Hippocampal formation (tissue), 2 donors: ENCODE data around the gene TLE6.
"Not testable (repeated sequence)": the region's sequence is repeated elsewhere in the genome, so short reads cannot be mapped to it uniquely, and the experiment has no call there.

Experiments used
- DNase-seq, 2 donors: peaks; one replicate each; lab custom pipeline; 2025; lab: John Stamatoyannopoulos, UW

TLE6 gene

DNA sequence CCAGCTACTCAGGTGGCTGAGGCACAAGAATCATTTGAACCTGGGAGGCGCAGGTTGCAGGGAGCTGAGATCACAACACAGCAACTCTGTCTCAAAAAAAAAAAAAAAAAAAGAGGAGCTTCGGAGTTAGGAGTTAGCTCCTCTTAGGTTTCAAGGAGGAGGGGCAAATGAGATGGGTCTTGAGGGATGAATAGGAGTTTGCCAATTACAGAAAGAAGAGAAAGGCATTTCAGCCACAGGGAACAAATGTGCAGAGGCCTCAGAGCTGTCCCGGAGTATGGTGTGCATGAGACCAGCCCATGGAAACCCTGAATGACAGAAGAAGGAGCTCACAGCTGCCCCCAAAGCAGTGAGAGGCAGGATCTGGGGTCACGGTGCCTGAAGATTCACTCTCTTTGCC, 27.2 kb downstream of the TLE6 start:
- DNase-seq, result no peak

DNA sequence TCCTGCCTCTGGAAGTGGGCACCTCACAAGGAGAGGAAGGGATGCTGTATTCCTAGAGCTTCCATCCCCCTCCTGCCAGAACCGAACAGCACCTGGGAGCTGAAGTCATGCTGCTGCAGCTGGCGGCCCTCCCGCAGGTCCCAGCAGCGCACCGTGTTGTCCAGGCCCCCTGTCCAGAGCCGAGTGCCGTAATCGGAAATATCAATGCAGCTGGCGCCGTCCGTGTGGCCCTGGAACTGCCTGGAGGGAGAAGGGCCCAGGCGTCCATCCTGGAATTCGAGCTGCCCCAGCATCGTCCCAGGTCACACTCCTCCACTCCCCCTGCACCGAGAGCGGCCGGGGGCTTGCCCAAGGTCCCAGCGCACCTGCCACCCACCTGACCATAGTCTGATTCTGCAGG, 28.0 kb downstream of the TLE6 start:
- DNase-seq, result no peak

DNA sequence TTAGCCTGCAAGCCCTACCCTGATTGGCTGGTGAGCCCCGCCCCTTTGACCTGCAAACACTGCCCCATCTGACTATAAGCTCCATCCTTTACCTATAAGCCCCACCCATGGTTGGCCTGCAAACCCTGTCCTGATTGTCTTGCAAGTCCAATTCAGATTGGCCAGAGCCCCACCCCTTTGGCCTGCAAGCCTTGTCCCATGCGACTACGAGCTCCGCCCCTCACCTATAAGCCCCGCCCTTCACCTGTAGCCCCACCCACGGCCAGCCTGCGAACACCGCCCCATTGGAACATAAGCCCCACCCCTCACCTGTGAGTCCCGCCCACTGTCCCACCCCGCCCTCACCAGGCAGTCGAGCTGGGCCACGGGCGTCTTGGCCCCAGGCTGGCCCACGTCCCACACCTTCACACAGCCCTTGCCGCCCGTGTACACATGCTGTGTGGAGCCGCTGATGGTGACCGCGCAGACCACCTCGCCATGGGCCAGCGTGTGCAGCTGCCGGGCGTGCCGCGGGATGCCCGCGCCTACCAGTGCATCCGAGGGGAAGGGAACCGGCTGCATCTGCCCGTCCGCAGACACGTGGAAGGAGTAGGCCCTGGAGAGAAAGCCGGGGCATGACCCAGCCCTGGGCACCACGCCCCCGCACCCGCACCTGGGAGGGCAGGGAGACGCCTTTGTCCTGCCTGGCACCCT, 28.9 kb downstream of the TLE6 start:
- no peak for DNase-seq

DNA sequence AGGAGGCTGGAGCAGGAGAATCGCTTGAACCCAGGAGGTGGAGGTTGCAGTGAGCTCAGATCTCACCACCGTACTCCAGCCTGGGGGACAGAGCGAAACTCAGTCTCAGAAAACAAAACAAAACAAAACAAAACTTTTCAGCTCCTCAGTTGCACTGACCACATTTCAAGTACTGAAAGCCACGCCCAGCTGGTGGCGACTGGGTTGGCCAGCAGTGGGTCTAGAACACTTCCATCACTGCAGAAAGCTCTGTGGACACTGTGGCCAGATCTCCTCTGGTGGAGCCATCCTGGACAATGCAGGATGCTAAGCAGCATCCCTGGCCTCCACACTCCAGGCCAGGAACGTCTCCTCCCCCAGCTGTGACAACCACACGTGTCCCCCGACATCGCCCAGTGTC, 30.6 kb downstream of the TLE6 start:
- DNase-seq, result no peak

DNA sequence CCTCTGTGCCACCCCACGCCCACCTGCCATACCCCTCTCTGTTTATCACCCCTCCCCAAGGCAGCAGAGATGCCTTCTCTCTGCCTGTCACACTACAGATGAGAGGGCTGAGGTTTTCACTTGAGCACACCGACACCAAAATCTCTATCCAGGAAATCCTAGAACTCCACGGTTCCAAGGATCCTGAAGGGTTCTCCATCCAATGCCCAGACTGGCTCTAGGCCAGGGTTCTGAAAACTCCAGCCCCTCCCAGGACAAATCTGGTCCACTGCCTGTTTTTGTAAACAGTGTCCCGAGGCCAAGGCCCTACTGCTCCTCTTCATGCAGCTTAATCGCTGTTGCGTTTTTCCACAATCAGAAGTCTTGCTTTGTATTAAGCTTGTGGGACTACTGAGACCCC, 31.6 kb downstream of the TLE6 start:
- no peak for DNase-seq

DNA sequence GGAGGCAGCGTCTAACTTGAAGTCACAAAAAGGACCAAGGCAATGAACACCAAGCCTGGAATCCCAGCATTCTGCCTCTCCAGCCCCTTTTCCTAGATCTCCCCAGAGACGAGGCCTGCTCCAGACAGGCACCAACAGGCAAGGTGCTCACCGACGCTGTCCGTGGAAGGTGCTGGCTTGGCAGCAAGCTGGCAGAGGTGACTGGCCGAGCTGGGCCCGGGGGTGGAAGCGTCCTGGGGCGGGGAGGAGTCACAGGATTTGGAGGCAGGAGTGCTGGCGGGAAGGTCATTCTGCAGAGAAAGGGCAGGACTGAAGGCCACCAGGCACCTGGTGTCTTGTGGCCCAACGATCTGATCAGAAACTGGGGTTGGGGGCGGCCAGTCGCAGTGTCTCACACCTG, 33.5 kb downstream of the TLE6 start:
- no peak for DNase-seq

DNA sequence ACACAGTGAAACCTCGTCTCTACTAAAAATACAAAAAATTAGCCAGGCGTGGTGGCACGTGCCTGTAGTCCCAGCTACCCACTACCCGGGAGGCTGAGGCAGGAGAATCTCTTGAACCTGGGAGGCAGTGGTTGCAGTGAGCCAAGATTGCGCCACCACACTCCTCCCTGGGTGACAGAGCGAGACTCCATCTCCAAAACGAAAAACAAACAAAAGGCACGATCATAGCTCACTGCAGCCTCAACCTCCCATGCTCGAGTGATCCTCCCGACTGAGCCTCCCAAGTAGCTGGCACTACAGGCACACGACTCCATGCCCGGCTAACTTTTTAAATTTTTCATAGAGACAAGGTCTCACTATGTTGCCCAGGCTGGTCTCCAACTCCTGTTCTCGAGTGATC, 34.7 kb downstream of the TLE6 start:
- DNase-seq, result not testable (repeated sequence)

DNA sequence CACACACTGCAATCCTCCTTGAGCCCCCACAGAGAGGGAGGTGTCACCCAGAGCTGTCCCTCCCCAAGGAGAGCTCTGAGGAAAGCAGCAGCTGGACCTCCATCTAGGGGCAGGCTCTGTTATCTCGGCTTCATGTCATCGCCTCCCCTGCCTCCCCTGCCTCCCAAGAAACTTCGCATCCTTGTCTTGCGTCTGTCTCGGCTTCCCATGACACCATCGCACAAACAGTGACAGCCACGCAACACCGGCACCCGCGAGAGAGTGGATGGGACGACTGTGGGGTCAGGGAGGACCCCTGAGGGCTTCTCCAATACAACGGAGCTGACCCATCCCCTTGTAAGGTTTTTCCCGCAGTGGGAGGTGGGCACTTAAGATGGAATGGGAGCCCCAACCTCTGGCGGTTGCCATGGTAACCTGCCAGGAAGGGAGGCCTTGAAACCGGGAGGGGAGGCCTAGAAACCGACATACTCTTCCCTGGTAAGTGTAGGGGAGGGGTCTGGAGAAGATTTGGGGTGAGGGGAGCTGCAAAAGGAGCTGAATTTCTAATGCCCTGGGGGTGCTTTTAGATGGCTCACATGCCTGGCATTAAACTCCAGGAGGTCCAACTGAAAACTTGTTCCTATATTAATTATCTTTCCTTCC, 35.4 kb downstream of the TLE6 start:
- DNase-seq, result no peak

DNA sequence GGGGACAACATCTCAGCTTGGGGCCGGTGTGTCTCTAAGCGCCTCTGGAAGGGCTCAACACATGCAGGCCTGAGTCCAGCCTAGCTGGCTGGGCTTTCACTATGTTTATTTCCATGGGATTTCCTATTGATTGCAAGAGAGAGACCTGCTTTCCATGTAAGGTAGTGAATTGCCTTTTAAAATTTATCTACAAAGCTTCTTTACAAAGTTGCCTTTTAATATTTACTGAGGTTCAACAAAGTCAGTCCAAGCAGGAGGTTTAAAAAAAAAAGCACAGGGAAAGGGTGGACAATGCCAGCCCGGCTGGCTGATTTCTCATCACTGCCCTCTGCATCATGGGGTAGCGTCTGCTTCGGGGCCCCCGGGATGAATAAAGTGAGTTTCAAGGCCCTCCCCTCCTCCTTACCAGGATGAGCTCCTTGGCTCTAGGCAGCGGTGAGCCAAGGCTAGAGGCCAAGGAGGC, 35.9 kb downstream of the TLE6 start:
- no peak for DNase-seq

DNA sequence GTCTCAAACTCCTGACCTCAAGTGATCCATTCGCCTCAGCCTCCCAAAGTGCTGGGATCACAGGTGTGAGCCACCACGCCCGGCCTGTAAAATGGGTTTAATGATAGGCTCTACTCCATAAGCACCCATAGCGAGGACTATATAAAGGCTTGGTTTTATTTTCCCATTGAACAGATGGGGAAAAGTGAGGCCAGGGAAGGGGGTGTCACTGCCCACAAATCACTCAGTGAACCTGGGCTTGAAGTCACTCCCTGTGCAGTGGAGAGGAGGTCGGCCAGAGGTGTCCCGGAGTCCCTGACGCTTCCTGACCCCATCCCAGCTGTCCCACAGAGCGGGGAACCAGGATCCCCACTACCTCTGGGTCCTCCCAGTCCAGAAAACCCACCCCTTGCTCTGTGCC, 36.8 kb downstream of the TLE6 start:
- DNase-seq, result no peak

DNA sequence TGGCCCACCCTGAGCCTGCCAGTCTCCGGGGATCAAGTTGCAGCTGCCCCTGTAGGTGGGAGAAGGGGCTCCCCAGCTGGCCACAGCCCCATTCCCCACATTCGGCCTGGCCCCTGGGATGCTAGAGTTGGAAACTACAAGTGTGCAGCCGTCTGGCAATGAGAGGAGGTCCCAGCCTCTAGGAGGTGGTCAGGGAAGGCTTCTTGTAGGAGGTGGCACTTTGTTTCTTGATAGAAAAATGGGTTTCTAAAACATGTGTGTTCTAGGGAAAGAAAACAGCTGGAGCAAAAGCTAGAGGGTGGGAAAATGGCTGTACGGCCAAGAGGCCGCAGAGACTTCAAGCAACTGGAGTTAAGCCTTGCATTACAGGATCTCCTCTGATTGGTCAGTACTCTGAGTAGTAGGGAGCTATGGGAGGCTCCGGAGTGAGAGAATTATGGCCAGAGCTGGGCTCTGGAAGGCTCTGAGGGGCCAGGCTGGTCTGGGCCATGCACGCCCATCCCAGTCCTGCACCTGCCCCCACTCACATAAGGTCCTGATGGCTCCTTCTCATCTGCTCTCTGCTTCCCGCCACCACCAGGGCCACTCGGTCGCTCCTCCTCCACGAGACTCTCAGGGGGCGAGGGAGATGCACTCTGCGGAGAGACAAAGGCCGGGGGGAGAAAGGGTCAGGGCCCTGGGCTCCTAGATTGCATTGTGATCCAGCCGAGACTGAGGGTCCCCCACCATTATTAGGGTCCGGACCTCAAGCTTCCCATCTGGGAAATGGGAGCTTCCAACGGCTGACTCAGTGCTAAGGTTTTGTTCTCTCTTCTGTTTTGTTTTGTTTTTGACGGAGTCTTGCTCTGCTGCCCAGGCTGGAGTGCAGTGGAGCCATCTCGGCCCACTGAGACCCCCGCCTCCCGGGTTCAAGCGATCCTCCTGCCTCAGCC, 38.0 kb downstream of the TLE6 start:
- DNase-seq, result no peak

DNA sequence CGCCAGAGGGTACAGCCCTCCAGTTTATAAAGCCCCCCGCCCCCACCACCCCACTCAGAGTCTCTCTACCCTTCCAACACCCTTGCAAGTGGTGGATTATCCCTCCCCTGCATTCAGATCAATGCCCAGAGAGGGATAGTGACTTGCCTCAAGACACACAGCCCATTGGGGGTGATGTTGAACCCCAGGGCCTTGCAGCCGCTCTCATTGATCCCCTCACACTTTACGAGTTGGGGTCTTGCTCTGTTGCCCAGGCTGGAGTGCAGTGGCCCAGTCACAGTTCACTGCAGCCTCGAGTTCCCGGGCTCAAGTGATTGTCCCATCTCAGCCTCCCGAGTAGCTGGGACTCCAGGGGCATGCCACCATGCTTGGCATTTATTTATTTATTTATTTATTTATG, 40.6 kb downstream of the TLE6 start:
- DNase-seq, result no peak

DNA sequence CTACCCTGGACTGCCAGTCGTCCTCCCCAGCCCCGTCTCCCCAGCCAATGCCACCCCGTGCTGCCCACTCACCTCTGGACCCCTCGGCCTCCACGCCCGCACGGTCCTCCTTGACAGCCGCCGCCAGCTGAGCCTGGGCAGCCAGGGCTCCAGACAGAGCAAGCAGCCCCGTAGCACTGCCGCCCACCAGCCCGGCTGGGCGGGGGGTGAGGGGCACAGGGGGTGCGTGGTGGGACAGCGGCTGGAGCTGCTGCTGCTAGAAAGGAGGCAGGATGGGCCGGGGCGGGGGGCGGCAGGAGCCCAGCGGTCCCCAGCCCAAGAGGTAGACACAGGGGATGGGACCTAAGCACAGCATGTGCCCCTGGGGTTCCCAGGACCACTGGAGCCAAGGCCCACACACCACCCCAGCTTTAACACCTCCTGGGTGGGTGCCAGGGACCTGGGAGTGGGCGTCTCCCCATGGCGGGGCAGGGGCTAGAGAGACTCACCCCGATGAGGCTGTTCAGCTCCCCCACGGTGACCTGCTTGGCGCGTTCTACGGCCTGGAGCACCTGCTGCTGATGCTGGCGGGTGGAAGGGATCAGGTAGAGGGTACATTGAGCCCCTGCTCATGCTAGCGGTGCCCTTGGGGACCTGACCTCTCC, 42.0 kb downstream of the TLE6 start:
- DNase-seq, result no peak

DNA sequence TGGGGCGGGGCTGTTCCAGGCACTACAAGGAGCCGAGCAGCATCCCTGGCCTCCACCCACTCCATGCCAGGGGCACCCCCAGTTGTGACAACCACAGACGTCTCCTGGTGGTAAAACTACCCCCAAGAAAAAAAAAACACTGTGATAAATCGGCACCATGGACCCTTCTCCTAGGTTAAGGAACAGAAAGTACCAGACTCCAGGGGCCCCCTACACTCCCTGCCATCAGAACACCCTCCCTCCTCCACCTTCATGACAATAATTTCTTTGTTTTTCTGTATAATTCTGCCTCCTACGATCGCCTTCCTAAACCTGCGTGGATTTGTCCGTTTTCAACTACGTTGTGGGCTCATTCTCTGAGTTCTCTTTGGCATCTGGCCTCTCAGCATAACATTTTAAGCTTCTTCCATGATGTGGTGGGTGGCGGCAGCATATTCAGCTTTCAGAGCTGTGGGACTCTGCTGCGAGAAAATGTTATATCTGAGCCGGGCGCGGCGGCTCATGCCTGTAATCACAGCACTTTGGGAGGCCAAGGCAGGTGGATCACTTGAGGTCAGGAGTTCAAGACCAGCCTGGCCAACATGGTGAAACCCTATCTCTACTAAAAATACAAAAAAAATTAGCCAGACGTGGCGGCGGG, 43.1 kb downstream of the TLE6 start:
- peak in 1 of 2 donors; percentile 8 for DNase-seq

DNA sequence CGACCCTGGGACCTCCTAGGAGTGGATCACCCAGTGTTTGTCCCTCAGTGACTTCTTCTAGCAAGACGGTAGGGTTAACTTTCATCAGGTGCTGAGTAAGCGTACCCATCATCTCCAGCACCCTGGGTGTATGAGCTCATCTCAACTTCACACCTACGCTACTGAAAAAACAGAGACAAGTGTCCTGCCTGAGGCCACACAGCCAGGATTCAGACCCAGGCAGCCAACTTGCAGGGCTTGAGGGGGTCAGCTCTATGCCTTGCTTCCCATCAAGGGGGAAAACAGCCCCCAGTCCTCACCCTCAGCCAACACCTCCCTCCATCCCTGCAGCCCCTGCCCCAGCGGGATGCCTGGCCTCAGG, 47.1 kb downstream of the TLE6 start:
- no peak for DNase-seq

DNA sequence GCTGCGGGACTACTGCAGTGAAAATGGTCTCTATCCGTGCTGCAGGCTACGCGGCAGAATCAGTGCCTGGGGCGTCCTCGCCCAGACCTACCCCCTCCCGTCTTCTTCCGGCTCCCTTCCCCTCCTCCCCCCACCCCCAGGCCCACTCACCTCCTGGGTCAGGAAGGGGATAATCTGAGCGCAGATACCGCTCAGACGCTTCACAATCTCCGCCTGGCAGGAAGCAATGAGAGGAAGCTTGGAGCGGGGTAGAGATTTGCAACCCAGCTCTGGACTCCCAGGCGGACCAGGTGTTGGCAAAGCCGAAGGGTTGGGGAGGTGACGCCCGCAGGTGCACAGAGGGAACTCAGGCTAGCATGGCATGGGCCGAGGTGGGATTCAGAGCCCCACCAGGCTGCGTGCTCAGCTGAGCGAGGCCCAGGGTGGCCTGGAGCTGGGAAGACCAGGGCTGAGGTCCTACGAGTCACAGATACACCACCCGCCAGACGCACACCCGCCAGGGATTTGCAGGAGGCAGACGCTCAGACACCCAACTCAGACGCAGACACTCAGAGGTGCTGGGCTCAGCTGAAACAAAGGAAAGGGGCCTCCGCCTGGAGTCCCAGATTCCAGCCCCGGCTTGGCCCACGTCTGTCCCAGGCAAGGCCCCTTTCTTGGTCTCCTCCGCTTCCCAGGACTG, 47.6 kb downstream of the TLE6 start:
- no peak for DNase-seq

DNA sequence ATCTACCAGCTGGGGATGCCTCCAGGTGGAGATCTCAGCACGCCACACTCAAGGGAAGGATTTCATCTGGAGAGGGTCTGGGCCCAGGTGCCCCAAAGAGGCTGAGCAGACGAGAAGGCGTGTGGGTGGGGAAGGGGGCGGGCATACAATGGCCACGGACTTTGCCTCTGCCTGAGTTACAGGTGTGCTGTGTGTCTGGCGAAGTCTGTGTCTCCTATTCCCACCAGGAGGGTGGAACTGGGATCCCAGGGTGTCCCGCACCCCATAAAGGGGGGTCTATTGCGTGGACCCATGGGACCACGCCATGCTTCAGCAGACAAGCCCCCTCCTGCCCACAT, 48.2 kb downstream of the TLE6 start:
- DNase-seq, result no peak

DNA sequence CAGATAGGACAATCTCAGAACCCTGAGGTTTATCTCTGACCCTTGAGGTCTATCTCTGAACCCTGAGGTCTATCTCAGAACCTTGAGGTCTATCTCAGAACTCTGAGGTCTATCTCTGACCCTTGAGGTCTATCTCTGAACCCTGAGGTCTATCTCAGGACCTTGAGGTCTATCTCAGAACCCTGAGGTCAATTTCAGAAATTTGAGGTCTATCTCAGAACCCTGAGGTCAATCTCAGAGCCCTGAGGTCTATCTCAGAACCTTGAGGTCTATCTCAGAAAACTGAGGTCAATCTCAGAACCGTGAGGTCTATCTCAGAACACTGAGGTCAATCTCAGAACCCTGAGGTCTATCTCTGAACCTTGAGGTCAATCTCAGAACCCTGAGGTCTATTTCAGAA, 49.4 kb downstream of the TLE6 start:
- no peak for DNase-seq

DNA sequence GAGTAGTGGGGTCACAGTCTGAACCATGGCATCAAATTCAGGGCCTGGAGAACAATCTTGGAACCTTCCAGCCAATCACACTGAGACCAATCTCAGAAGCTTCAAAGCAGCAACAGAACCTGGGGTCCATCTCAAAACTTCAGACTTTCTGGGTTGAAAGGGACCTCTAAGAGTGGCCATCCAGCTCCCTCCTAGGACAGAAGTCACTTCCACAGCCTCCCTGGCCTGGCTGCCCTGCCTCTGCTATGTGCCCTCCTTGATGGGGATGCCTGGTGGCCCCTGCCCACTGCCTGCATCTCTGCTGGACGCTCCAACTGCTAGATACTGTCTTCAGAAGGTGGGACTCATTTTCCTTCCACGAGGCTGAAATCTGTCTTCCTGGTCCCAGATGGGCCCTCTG, 49.9 kb downstream of the TLE6 start:
- DNase-seq, result no peak

DNA sequence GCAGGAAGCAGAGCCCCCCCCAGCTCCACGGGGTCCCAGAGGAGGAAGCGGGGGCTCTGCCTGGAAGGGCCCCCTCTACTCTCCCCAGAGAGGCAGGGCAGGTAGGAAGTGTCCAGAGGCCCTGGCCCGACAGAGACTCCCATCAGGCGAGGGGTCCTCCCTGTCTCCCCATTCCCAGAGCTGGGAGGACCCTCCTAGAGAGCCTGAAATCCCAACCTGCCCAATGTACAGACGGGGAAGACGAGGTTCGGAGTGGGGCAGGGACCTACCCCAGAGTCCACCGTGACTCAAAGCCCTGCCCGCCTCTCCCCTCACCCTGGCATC, 50.6 kb downstream of the TLE6 start:
- DNase-seq, result no peak

DNA sequence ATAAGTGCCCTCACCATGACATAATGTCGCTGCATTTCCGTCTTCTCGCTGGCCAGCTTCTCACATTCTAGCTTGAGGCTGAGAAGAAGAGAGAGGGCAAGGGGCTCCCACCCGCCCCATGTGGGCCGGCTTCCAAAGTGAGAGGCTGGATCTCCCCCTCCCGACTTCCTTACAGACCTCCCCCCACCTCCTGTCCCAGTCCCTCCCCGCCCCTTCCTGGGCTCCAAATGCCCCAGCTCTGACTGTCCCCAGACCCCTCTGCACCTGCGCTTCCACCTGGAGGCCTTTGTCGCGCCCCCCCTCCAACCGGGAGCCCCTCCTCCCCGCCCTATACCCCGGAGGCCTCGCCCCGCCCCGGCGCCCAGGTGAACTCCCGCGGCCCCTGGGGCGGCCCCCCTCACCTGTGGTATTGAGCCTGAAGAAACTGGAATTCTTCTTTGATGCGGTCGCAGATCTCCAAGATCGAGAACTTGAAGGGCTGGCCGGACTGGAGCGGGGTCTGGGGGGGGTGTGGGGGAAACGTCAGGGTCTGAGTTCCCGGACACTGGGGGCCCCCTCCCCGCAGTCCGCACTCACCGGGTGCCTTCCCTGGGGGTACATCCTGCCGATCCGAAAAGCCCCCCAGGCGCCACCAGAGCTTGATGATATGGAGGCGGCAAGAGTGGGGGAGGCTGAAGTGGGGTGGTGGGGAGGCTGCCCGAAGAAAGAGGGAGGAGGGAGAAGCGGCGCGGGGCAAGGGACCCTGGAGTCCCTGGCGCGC, 51.1 kb downstream of the TLE6 start:
- DNase-seq, result no peak
